CD4-positive, alpha-beta memory T cell (primary cell): ENCODE results near the gene HSD11B1. TPM values are rescaled to one million over a fixed set of nuclear protein-coding genes. Genes with fewer than 3 reads are reported as not detected.
"Not testable (repeated sequence)": the region's sequence is repeated elsewhere in the genome, so short reads cannot be mapped to it uniquely, and the experiment has no call there.

Source experiments
- CTCF ChIA-PET: fragments of 350-600 bp; sonication (Branson Sonifier 250); formaldehyde crosslinking; loops from one replicate; lab custom pipeline; 2021; ENCODE audit warnings: inconsistent platforms; ENCODE audit not compliant: partially characterized antibody; lab: Charles Lee
- POLR2A ChIA-PET: fragments of 350-600 bp; sonication (Branson Sonifier 250); formaldehyde crosslinking; loops from one replicate; lab custom pipeline; 2021; ENCODE audit not compliant: partially characterized antibody; lab: Charles Lee
- DNase-seq, 5 donors: peaks; one replicate each; pipeline versions ENCODE4 v3.0.0 to v3.0.0-alpha.2; 2020 to 2022; ENCODE audit warnings: mixed read lengths in 1 of 5
- H3K27ac ChIP-seq: one replicate; pipeline ENCODE4 v1.7.0; 2013; ENCODE audit warnings: low read depth, low read length
- H3K27me3 ChIP-seq: 2 replicates; pipeline ENCODE4 v1.7.0; 2013; ENCODE audit warnings: mild to moderate bottlenecking, low read length, moderate library complexity; ENCODE audit not compliant: insufficient read depth
- H3K36me3 ChIP-seq: 2 replicates; pipeline ENCODE4 v1.7.0; 2013; ENCODE audit warnings: mild to moderate bottlenecking, low read length, moderate library complexity; ENCODE audit not compliant: insufficient read depth
- H3K4me1 ChIP-seq: 2 replicates; pipeline ENCODE4 v1.7.0; 2013; ENCODE audit warnings: mild to moderate bottlenecking, low read length, moderate library complexity; ENCODE audit not compliant: insufficient read depth
- H3K4me3 ChIP-seq, 2 donors: one replicate each; pipeline ENCODE4 v1.7.0; 2013; ENCODE audit warnings: low read length in 2 of 2, mild to moderate bottlenecking in 1 of 2
- H3K9me3 ChIP-seq, 2 donors: one replicate each; pipeline ENCODE4 v1.7.0; 2013; ENCODE audit warnings: low read length in 2 of 2, control low read depth in 1 of 2; ENCODE audit not compliant: control insufficient read depth in 1 of 2
- H3K27ac Mint-ChIP-seq, 7 donors: one replicate each; pipeline ENCODE4 v1.8.0; 2020 to 2021; ENCODE audit warnings: mixed read lengths in 7 of 7, mild to moderate bottlenecking in 6 of 7, inconsistent platforms in 3 of 7, moderate library complexity in 3 of 7
- H3K27me3 Mint-ChIP-seq, 2 donors: one replicate each; pipeline ENCODE4 v1.8.0; 2020 to 2021; ENCODE audit warnings: mixed read lengths in 2 of 2
- H3K36me3 Mint-ChIP-seq, 2 donors: one replicate each; pipeline ENCODE4 v1.8.0; 2020 to 2021; ENCODE audit warnings: mixed read lengths in 2 of 2, inconsistent platforms in 1 of 2, mild to moderate bottlenecking in 1 of 2
- H3K4me1 Mint-ChIP-seq, 4 donors: one replicate each; pipeline ENCODE4 v1.8.0; 2020 to 2021; ENCODE audit warnings: mixed read lengths in 4 of 4, mild to moderate bottlenecking in 1 of 4
- H3K4me3 Mint-ChIP-seq, 8 donors: one replicate each; pipeline ENCODE4 v1.8.0; 2020 to 2021; ENCODE audit warnings: mixed read lengths in 8 of 8, mild to moderate bottlenecking in 7 of 8, moderate library complexity in 6 of 8, inconsistent platforms in 3 of 8
- H3K9me3 Mint-ChIP-seq, 8 donors: one replicate each; pipeline ENCODE4 v1.8.0; 2020 to 2021; ENCODE audit warnings: mixed read lengths in 8 of 8, mild to moderate bottlenecking in 5 of 8, inconsistent platforms in 3 of 8, moderate library complexity in 1 of 8
- intact Hi-C: fragments of 100-400 bp; cut with micrococcal nuclease; formaldehyde crosslinking; loops from one replicate; pipeline ENCODE4 v1.15.1; 2023
- polyA plus RNA-seq, 2 donors: library from polyadenylated mRNA; unstranded; fragments of 300-500 nt; fragmentation: Illumina TruSeq; gene quantifications; one replicate each; pipeline ENCODE4 v1.2.3, GENCODE V29; 2021
- total RNA-seq, 2 experiments: library from RNA; stranded (reverse); gene quantifications; one replicate each; pipeline ENCODE4 v1.2.3, GENCODE V29; 2021

Gene HSD11B1
- total and polyA plus RNA-seq, 4 experiments from 2014 or later: 0.49 to 7.3 (median 5.6) TPM; not detected in 1

- POLR2A ChIA-PET: interaction anchor here (1.4 to 1.6 kb wide), 2 partner anchors 58 to 78 kb away, joined by 3 to 5 read pairs; no protein-coding TSS in a partner anchor
- Histone ChIP-seq H3K4me1 (peaks cover 31% of the 10 kb centered on the region), H3K27ac (no peak overlapping the region), H3K4me3 (no peak overlapping the region), H3K36me3 (no peaks in the 10 kb centered on the region), H3K27me3 (no peaks in the 10 kb centered on the region), H3K9me3 (no peaks in the 10 kb centered on the region)
- CTCF ChIA-PET: interaction anchor here (0.8 to 11.1 kb wide), 17 partner anchors 9 to 132 kb away, joined by 3 to 124 read pairs (median 9); partner anchors contain the start of gene G0S2
- H3K27ac Mint-ChIP-seq: peak overlapping the region in 3 of 7 donors; percentile 23 to 38 (median 37)
- H3K27me3 Mint-ChIP-seq: peaks cover 0 to 2% of the 10 kb centered on the region in 2 donors
- intact Hi-C loops: loop anchor here (5.0 kb wide), 2 partner anchors 136 to 1039 kb away; partner anchors contain the start of gene UTP25
- no peak for DNase-seq
- no peak overlapping the region for H3K4me3 Mint-ChIP-seq
- H3K36me3 Mint-ChIP-seq: no peaks in the 10 kb centered on the region
- H3K4me1 Mint-ChIP-seq: peaks cover 30 to 36% (median 33%) of the 10 kb centered on the region in 4 donors
- no peaks in the 10 kb centered on the region for H3K9me3 Mint-ChIP-seq
Measured at GRCh38 chr1:209691237-209691636, 13.4 kb upstream of the HSD11B1 start.

DNA sequence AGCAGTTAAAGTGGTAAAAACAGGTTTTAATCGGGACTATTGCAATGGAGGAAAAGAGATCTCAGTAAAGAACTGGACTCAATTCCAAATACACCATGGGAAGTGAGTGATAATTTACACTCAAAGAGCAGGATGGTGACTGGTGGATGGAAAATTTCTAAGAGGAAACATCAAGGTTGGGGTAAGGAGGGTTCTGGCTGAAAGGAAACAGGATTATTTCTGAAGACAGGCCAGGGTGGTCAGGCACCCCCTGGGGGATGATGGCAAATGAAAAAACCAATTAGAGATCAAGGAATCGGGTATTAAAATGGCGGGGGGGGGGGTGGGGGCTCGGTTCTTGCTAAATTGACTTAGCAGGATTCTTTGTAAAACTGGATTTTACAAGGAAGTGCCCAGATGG, 12.3 kb upstream of the HSD11B1 start:
- no peak for DNase-seq
- H3K9me3 ChIP-seq: no peaks in the 10 kb centered on the region
- Mint-ChIP-seq H3K27ac (peak overlapping the region in 3 of 7 donors; percentile 5 to 70 (median 66)), H3K36me3 (no peaks in the 10 kb centered on the region), H3K4me1 (peaks cover 22 to 32% (median 27%) of the 10 kb centered on the region in 4 donors), H3K4me3 (no peak overlapping the region), H3K9me3 (no peaks in the 10 kb centered on the region), H3K27me3 (peaks cover 0 to 2% of the 10 kb centered on the region in 2 donors)
- H3K27ac ChIP-seq: no peak overlapping the region
- no peaks in the 10 kb centered on the region for H3K36me3 ChIP-seq
- H3K27me3 ChIP-seq: no peaks in the 10 kb centered on the region
- no peak overlapping the region for H3K4me3 ChIP-seq
- CTCF ChIA-PET: interaction anchor here (0.9 to 11.1 kb wide), 19 partner anchors 8 to 131 kb away, joined by 3 to 124 read pairs (median 7); partner anchors contain the start of gene G0S2
- H3K4me1 ChIP-seq: peaks cover 20% of the 10 kb centered on the region
- intact Hi-C loops: loop anchor here (2.0 to 5.0 kb wide), 3 partner anchors 77 to 1040 kb away; partner anchors contain the start of gene UTP25
- POLR2A ChIA-PET: interaction anchor here (1.0 to 1.4 kb wide), 2 partner anchors 77 to 116 kb away, joined by 3 to 5 read pairs; no protein-coding TSS in a partner anchor

DNA sequence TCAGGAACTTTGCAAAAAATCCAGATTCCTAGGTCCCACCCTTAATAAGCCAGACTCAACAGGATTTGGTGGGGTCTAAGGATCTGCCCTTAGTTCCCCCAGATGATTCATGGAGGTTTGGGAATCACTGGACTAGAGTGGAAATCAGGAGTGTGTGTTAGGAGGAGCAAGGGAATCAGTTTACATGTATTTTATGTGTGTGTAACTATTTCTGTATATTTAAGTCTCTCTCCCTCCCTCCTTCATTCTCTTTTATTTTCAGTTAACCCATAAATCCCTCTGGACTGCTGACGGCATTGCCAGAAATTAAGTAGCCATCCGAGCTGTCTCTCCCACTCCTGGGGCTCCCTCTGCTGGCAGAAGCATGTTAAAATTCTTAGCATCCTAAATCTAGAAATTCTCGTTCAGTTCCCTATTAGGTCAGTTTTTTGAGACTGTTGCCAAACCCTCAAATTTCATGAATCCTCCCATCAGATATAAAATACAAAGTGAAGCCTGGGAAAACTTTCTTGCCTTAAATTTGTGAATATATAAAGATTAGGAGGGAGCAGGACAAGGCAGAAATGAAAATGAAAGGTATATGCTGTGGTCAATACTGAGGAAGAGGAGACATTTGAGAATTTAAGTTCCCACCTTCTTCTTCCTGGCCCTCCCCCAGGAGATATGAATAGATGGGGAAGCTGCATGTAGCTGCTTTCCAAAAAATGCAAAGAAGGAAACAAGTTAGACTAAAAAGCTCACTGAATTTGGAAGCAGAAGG, 11.7 kb upstream of the HSD11B1 start:
- H3K36me3 Mint-ChIP-seq: no peaks in the 10 kb centered on the region
- H3K36me3 ChIP-seq: no peaks in the 10 kb centered on the region
- H3K4me1 ChIP-seq: peaks cover 15% of the 10 kb centered on the region
- intact Hi-C loops: loop anchor here (1.0 to 5.0 kb wide), 8 partner anchors 54 to 1041 kb away; partner anchors contain the start of gene UTP25
- peak overlapping the region in 3 of 7 donors; percentile 43 to 66 (median 57) for H3K27ac Mint-ChIP-seq
- H3K27ac ChIP-seq: no peak overlapping the region
- ChIA-PET POLR2A (interaction anchor here (0.6 to 2.4 kb wide), 4 partner anchors 9 to 123 kb away, joined by 3 to 7 read pairs (median 3); no protein-coding TSS in a partner anchor), CTCF (interaction anchor here (0.6 to 11.1 kb wide), 22 partner anchors 8 to 127 kb away, joined by 3 to 124 read pairs (median 6); partner anchors contain the start of genes G0S2 and HSD11B1)
- DNase-seq: peak; percentile 60 to 68 (median 62)
- no peak overlapping the region for H3K4me3 ChIP-seq
- H3K27me3 ChIP-seq: no peaks in the 10 kb centered on the region
- H3K9me3 ChIP-seq: no peaks in the 10 kb centered on the region
- peaks cover 0 to 2% of the 10 kb centered on the region in 2 donors for H3K27me3 Mint-ChIP-seq
- H3K4me3 Mint-ChIP-seq: peak overlapping the region in 1 of 8 donors; percentile 9
- H3K4me1 Mint-ChIP-seq: peaks cover 18 to 25% (median 22%) of the 10 kb centered on the region in 4 donors
- H3K9me3 Mint-ChIP-seq: no peaks in the 10 kb centered on the region

GRCh38 chr1:209696673-209697072, 8.0 kb upstream of the HSD11B1 start:
- no peaks in the 10 kb centered on the region for H3K9me3 ChIP-seq
- H3K27ac Mint-ChIP-seq: peak overlapping the region in 2 of 7 donors; percentile 13 to 29
- ChIA-PET POLR2A (no interaction called here), CTCF (interaction anchor here (1.0 to 4.8 kb wide), 5 partner anchors 10 to 121 kb away, joined by 3 to 20 read pairs (median 4); no protein-coding TSS in a partner anchor)
- no peak for DNase-seq
- no peak overlapping the region for H3K4me3 ChIP-seq
- H3K36me3 ChIP-seq: no peaks in the 10 kb centered on the region
- peaks cover 0 to 7% of the 10 kb centered on the region in 2 donors for H3K36me3 Mint-ChIP-seq
- no peak overlapping the region for H3K4me3 Mint-ChIP-seq
- peaks cover 9 to 15% (median 12%) of the 10 kb centered on the region in 4 donors for H3K4me1 Mint-ChIP-seq
- H3K9me3 Mint-ChIP-seq: no peaks in the 10 kb centered on the region
- H3K27me3 ChIP-seq: no peaks in the 10 kb centered on the region
- peaks cover 4% of the 10 kb centered on the region in 2 donors for H3K27me3 Mint-ChIP-seq
- intact Hi-C loops: no loop called here
- peaks cover 8% of the 10 kb centered on the region for H3K4me1 ChIP-seq
- no peak overlapping the region for H3K27ac ChIP-seq

DNA sequence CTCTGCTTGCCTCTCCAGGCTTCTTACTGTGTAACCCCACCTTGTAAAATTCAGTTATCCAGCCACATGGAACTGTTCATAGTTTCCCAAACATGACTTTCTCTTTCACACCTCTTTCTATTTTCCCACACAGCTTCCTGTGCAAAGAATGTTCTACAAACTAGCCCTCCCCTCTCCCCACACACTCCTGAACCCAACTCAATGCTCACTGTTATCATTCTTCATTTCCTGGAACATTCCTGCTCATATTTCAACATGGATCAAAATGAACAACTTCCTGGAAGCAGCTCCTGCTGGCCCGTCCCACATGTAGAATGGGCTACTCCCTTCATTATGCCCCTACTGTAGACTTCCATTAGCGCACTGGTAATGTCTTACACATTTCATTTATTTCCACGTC, 7.5 kb upstream of the HSD11B1 start:
- POLR2A ChIA-PET: no interaction called here
- Mint-ChIP-seq H3K27me3 (peaks cover 4% of the 10 kb centered on the region in 2 donors), H3K27ac (no peak overlapping the region), H3K9me3 (no peaks in the 10 kb centered on the region), H3K36me3 (peaks cover 0 to 7% of the 10 kb centered on the region in 2 donors), H3K4me3 (no peak overlapping the region), H3K4me1 (peaks cover 8 to 14% (median 12%) of the 10 kb centered on the region in 4 donors)
- H3K27ac ChIP-seq: no peak overlapping the region
- H3K36me3 ChIP-seq: no peaks in the 10 kb centered on the region
- H3K4me3 ChIP-seq: no peak overlapping the region
- intact Hi-C loops: no loop called here
- no peak for DNase-seq
- CTCF ChIA-PET: interaction anchor here (0.8 to 4.8 kb wide), 6 partner anchors 11 to 130 kb away, joined by 3 to 20 read pairs (median 4); no protein-coding TSS in a partner anchor
- H3K4me1 ChIP-seq: peaks cover 8% of the 10 kb centered on the region
- H3K9me3 ChIP-seq: no peaks in the 10 kb centered on the region
- H3K27me3 ChIP-seq: no peaks in the 10 kb centered on the region

- POLR2A ChIA-PET, H3K27me3 ChIP-seq, DNase-seq, H3K36me3 ChIP-seq, H3K9me3 ChIP-seq, H3K4me1 ChIP-seq, H3K27ac ChIP-seq, H3K4me3 ChIP-seq, H3K9me3 Mint-ChIP-seq, intact Hi-C loops, H3K4me3 Mint-ChIP-seq, H3K27me3 Mint-ChIP-seq: not testable (repeated sequence)
- Mint-ChIP-seq H3K27ac (peak overlapping the region in 2 of 7 donors; percentile 11 to 30), H3K4me1 (peaks cover 5 to 12% (median 9%) of the 10 kb centered on the region in 4 donors), H3K36me3 (peaks cover 0 to 15% of the 10 kb centered on the region in 2 donors)
- CTCF ChIA-PET: interaction anchor here (4.8 kb wide), 1 partner anchor 125 kb away, joined by 20 read pairs; no protein-coding TSS in a partner anchor
Measured at GRCh38 chr1:209700686-209701085, 4.0 kb upstream of the HSD11B1 start.
